Measurements from ENCODE around the gene RBMS3.

DNA sequence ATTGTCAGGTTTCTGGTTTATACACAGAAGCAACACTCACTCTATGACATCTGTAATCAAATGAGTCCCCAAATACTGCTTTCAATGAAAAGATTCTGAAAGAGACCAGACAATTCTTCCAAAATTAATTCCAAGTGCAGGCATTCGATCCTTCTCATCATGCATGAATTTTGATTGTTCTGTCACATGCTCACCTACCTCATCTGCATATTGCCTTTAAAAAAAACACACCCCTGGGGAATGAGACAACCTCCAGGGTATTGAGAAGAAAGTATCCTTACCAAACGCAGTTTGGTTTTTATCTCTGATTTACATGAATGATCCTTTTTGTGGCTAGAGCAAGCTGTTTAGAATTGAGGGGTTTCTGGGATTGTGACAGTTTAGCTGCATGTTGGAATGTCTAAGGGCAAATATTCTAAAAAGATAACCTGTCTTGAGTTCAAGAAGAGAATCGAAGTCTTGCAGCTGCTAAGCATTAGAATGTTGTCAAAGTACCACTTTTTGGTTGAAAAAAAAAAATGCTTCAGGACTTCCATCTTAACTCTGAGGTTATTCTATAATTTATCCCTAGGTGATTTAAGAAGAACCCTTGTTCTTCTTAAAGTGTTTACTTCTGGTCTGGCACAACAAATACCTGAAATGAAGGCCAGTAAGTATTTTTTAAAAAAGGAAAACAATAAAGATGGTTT lies 653.1 kb downstream of the RBMS3 start:
- TF ChIP-seq, protein P1, sequence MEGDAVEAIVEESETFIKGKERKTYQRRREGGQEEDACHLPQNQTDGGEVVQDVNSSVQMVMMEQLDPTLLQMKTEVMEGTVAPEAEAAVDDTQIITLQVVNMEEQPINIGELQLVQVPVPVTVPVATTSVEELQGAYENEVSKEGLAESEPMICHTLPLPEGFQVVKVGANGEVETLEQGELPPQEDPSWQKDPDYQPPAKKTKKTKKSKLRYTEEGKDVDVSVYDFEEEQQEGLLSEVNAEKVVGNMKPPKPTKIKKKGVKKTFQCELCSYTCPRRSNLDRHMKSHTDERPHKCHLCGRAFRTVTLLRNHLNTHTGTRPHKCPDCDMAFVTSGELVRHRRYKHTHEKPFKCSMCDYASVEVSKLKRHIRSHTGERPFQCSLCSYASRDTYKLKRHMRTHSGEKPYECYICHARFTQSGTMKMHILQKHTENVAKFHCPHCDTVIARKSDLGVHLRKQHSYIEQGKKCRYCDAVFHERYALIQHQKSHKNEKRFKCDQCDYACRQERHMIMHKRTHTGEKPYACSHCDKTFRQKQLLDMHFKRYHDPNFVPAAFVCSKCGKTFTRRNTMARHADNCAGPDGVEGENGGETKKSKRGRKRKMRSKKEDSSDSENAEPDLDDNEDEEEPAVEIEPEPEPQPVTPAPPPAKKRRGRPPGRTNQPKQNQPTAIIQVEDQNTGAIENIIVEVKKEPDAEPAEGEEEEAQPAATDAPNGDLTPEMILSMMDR (CRISPR knock-in tag; IDR thresholded peaks at IDR 0.05) = no peak
- TF ChIP-seq ZNF256 (CRISPR knock-in tag; conservative IDR thresholded peaks at IDR 0.05) (no peak), POLR2A (IDR thresholded peaks at IDR 0.05; ENCODE audit: insufficient read depth in 1 of 2, low read depth in 2 of 2, low read length in 2 of 2) (no peak), IRX3 (CRISPR knock-in tag; IDR thresholded peaks at IDR 0.05; ENCODE audit: borderline replicate concordance, low read depth) (no peak), KLF15 (CRISPR knock-in tag; IDR thresholded peaks at IDR 0.05; ENCODE audit: borderline replicate concordance) (no peak), JUN (CRISPR knock-in tag; IDR thresholded peaks at IDR 0.05) (no peak), SP1 (IDR thresholded peaks at IDR 0.05) (no peak), SP1 (CRISPR knock-in tag; IDR thresholded peaks at IDR 0.05) (no peak), HNF4G (IDR thresholded peaks at IDR 0.05; ENCODE audit: borderline replicate concordance, low read depth, low read length) (no peak), HNF4G (CRISPR knock-in tag; IDR thresholded peaks at IDR 0.05; ENCODE audit: borderline replicate concordance, low read depth) (no peak)
- TF ChIP-seq, protein P2, sequence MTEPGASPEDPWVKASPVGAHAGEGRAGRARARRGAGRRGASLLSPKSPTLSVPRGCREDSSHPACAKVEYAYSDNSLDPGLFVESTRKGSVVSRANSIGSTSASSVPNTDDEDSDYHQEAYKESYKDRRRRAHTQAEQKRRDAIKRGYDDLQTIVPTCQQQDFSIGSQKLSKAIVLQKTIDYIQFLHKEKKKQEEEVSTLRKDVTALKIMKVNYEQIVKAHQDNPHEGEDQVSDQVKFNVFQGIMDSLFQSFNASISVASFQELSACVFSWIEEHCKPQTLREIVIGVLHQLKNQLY (CRISPR knock-in tag; IDR thresholded peaks at IDR 0.05) = no peak
